Gastrocnemius medialis (tissue), 4 donors: ENCODE measurements around the gene ASB17. TPM values are rescaled to one million over a fixed set of nuclear protein-coding genes. Genes with fewer than 3 reads are reported as not detected.

Experiments used
- ATAC-seq, 2 donors: fragments of 150-250 bp; one replicate each; pipeline ENCODE4 v1.9.1; 2016
- DNase-seq, 2 donors: peaks; one replicate each; pipeline ENCODE4 v3.0.0-alpha.2; 2019
- H3K27ac ChIP-seq, 4 donors: fragments of 200-600 bp; sonication (generic); 1 replicate in 1 of 4; 2 replicates in 3 of 4; pipeline ENCODE4 v1.5.1; 2016 to 2018; ENCODE audit warnings: mild to moderate bottlenecking in 2 of 4, moderate library complexity in 1 of 4
- H3K27me3 ChIP-seq, 3 donors: fragments of 200-600 bp; sonication (generic) in 2 of 3; 1 replicate in 1 of 3; 2 replicates in 2 of 3; pipeline versions ENCODE4 v1.5.1 to v1.6.0; 2016 to 2019; ENCODE audit warnings: mild to moderate bottlenecking in 1 of 3, moderate library complexity in 1 of 3
- H3K36me3 ChIP-seq, 2 donors: fragments of 200-600 bp; sonication (generic) in 1 of 2; one replicate each; pipeline ENCODE4 v1.5.1; 2017 to 2018
- H3K4me1 ChIP-seq, 2 donors: fragments of 200-600 bp; sonication (generic) in 1 of 2; one replicate each; pipeline ENCODE4 v1.5.1; 2016 to 2017; ENCODE audit warnings: mild to moderate bottlenecking in 2 of 2
- H3K4me3 ChIP-seq, 4 donors: fragments of 200-600 bp; sonication (generic) in 3 of 4; 1 replicate in 1 of 4; 2 replicates in 3 of 4; pipeline ENCODE4 v1.5.1; 2016 to 2019; ENCODE audit warnings: mild to moderate bottlenecking in 2 of 4
- H3K9me3 ChIP-seq, 3 donors: fragments of 200-600 bp; sonication (generic) in 2 of 3; 1 replicate in 1 of 3; 2 replicates in 2 of 3; pipeline ENCODE4 v1.5.1; 2016 to 2019
- CTCF ChIP-seq, 5 experiments: fragments of 450-650 bp in 3 of 5; fragments of 200-600 bp in 2 of 5; sonication (generic) in 2 of 5; IDR thresholded peaks in 4 of 5; conservative IDR thresholded peaks in 1 of 5; 1 replicate in 4 of 5; 2 replicates in 1 of 5; pipeline ENCODE4 v1.5.1; 2016 to 2019; ENCODE audit warnings: antibody characterized with exemption in 5 of 5, mild to moderate bottlenecking in 3 of 5, moderate library complexity in 3 of 5
- POLR2A ChIP-seq, 2 donors: fragments of 450-650 bp; IDR thresholded peaks; one replicate each; pipeline ENCODE4 v1.6.1; 2017; ENCODE audit warnings: antibody characterized with exemption in 2 of 2, mild to moderate bottlenecking in 2 of 2, moderate library complexity in 2 of 2
- in situ Hi-C, 4 donors: fragments of 200-750 bp; cut with MboI; loops; one replicate each; pipeline versions ENCODE4 v1.15.0 to v1.8.0; 2017; ENCODE audit warnings: low sequenced_read_pairs in 4 of 4
- intact Hi-C: fragments of 100-400 bp; cut with DNase I; formaldehyde crosslinking; loops from one replicate; pipeline ENCODE4 v1.15.1; 2023; ENCODE audit warnings: low total_unique reads
- total RNA-seq, 4 donors: library from RNA; depleted of rRNA; stranded (reverse); fragments of >200 nt; gene quantifications; one replicate each; pipeline versions ENCODE4 v1.1.0 to v1.2.3, GENCODE V29; 2016

The ASB17 gene
- not detected for total RNA-seq

GRCh38 chr1:75932304-75932703, at the start of gene ASB17:
Gene ASB17, minus strand, starts transcription at chr1:75932404. Its CDS starts 113 bp downstream, at chr1:75932291.
- no peaks in the 10 kb centered on the region for H3K4me1 ChIP-seq

DNA sequence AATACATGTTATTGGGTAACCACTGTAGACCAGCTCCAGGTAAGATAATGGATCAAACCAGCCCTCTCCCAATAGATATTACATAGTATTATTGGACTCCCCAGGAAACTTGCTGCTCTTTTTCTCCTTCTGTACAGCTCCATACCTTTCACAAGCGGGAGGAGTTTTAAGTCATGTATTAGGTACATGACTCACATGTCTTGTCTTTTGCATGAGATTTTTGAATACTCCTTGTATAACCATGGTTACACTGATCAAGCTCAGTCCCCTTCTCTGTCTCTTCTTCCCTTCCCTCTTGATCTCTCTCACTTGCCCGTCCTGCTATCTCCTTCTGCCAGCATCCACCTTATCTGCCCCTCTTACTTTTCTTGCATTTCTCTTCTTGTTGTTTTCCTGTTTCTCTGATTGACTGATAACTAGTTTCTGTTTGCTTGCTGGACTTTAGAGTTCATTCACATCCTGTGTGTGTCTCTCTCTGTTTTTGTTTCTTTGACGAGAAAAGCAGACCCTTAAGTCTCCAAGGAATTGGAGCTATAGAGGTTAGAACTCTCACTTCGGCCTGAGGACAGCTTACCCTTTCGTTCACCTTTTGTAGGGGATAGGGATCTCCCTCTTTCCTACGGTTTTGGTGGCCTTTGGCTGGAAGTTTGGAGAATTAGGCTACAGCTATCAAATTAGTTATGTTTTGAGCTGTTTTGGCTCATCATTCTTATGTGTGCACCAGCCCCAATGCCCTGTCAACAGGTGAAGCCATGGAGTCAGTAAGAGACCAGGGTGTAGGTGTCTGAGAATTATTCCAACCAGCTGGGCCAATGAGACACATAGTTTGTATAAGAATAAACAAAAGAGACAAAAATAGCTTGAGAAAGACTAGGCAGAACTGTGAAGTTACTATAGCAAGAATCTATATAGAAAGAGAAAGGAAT, 49.0 kb upstream of the ASB17 start:
- ATAC-seq, result no peak
- Histone ChIP-seq H3K27ac (no peak overlapping the region), H3K27me3 (no peaks in the 10 kb centered on the region), H3K36me3 (no peaks in the 10 kb centered on the region), H3K4me3 (no peak overlapping the region), H3K9me3 (no peaks in the 10 kb centered on the region), H3K4me1 (no peaks in the 10 kb centered on the region)
- intact Hi-C loops (no loop called here), in situ Hi-C loops (no loop called here)
- TF ChIP-seq POLR2A (IDR thresholded peaks at IDR 0.05) (no peak), CTCF (IDR thresholded peaks at IDR 0.05 in 4 of 5, conservative IDR thresholded peaks at IDR 0.05 in 1 of 5) (no peak)
- DNase-seq, result no peak

More at GRCh38 chr1:75932304-75932703, at the start of gene ASB17:
- Histone ChIP-seq H3K27me3 (no peaks in the 10 kb centered on the region), H3K27ac (no peak within 1 kb of the TSS), H3K9me3 (no peaks in the 10 kb centered on the region), H3K4me3 (no peak within 1 kb of the TSS), H3K36me3 (no peaks in the 10 kb centered on the region)
- ATAC-seq, result no peak
- DNase-seq, result no peak
- intact Hi-C loops, result no loop called here
- in situ Hi-C loops, result no loop called here
- TF ChIP-seq CTCF (IDR thresholded peaks at IDR 0.05 in 4 of 5, conservative IDR thresholded peaks at IDR 0.05 in 1 of 5) (no peak), POLR2A (IDR thresholded peaks at IDR 0.05) (no peak)

DNA sequence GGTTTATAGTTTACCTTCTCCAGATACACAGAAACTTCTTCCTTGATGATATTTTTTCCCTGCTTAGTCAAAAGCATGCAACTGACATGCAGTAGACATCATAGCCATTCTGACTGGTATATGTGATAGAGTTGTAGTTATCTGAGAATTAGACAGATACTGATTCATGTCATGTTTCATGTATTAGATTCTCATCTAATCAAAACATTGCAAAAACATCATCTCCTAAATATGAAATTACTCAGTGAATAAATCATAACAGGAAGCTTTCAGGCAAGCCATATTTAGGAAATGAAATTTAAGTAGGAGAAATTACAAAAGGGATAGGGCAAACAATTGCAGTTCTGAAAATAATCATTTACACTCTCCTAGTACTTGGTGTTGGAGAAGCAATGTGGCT, 38.4 kb upstream of the ASB17 start:
- Histone ChIP-seq H3K9me3 (no peaks in the 10 kb centered on the region), H3K27me3 (no peaks in the 10 kb centered on the region), H3K36me3 (no peaks in the 10 kb centered on the region), H3K27ac (no peak overlapping the region), H3K4me3 (no peak overlapping the region), H3K4me1 (no peaks in the 10 kb centered on the region)
- TF ChIP-seq POLR2A (IDR thresholded peaks at IDR 0.05), result no peak
- no peak for TF ChIP-seq CTCF (IDR thresholded peaks at IDR 0.05 in 4 of 5, conservative IDR thresholded peaks at IDR 0.05 in 1 of 5)
- no peak for DNase-seq
- no peak for ATAC-seq
- intact Hi-C loops (no loop called here), in situ Hi-C loops (no loop called here)

GRCh38 chr1:75969550-75969949, 37.3 kb upstream of the ASB17 start:
- TF ChIP-seq POLR2A (IDR thresholded peaks at IDR 0.05) (no peak), CTCF (IDR thresholded peaks at IDR 0.05 in 4 of 5, conservative IDR thresholded peaks at IDR 0.05 in 1 of 5) (no peak)
- intact Hi-C loops, result no loop called here

More at GRCh38 chr1:75969550-75969949, 37.3 kb upstream of the ASB17 start:
- in situ Hi-C loops, result no loop called here
- Histone ChIP-seq H3K36me3 (no peaks in the 10 kb centered on the region), H3K27me3 (no peaks in the 10 kb centered on the region), H3K4me3 (no peak overlapping the region), H3K27ac (no peak overlapping the region), H3K9me3 (no peaks in the 10 kb centered on the region), H3K4me1 (no peaks in the 10 kb centered on the region)
- ATAC-seq (no peak), DNase-seq (no peak)
